ENCODE data around the gene SPAG4. TPM values are rescaled to one million over a fixed set of nuclear protein-coding genes. Genes with fewer than 3 reads are reported as not detected.
A peak's percentile ranks its signal among the peaks of the same experiment; 100 is the strongest.

Gene SPAG4
- total and polyA plus RNA-seq, 2 experiments from 2014 or later, result 2.7 to 2.9 TPM

DNA sequence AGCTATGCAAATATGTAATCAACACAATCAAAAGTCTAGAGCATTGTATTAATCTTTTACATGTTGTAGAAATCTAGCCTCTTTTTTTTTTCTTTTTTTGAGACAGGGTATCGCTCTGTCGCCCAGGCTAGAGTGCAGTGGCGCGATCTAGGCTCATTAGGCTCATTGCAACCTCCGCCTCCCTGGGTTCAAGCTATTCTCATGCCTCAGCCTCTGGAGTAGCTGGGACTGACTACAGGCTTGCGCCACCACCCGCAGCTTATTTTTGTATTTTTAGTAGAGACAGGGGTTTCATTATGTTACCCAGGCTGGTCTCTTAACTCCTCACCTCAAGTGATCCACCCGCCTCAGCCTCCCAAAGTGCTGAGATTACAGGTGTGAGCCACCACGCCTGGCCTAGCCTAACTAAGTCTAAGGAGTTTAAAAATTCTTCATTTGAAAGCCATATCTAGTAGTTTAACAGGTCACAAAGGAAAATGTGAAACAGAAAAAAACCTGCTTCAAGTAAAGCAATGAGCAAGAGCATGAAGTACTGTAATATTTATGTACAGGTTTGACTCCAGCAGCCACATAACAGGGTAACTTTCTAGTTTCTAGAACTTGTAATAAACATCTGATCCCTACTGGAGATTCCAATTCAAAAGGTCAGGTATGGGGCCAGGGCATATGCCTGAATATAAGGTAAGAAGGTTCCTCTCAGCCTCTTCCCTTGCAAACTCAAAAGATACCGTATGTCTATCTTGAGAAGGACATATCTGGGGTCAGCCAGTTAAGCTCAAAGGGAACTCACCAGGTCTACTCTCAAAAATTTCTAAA, 44.7 kb downstream of the SPAG4 start:
- H3K4me3 ChIP-seq, result peak overlapping the region; percentile 95; the same call in 1 of the 2 replicates
- Mint-ChIP-seq H3K36me3 (ENCODE audit: low read depth) (peaks cover 11% of the 10 kb centered on the region; the same call in 2 of the 3 replicates), H3K27me3 (ENCODE audit: insufficient read depth, low read depth, poor library complexity) (peaks cover 9% of the 10 kb centered on the region), H3K4me3 (peak overlapping the region; percentile 12; the same call in 1 of the 3 replicates), H3K9me3 (no peaks in the 10 kb centered on the region), H3K4me1 (peaks cover 41% of the 10 kb centered on the region; the same call in 2 of the 3 replicates), H3K27ac (no peak overlapping the region)
- no peaks in the 10 kb centered on the region for H3K27me3 ChIP-seq (ENCODE audit: insufficient read depth)
- peaks cover 80% of the 10 kb centered on the region for H4K20me1 ChIP-seq (replicated peaks; ENCODE audit: insufficient read depth)
- H3K36me3 ChIP-seq (ENCODE audit: insufficient read depth), result no peaks in the 10 kb centered on the region
- no peaks in the 10 kb centered on the region for H3F3A ChIP-seq (replicated peaks; ENCODE audit: low read depth)
- peaks cover 48% of the 10 kb centered on the region for H3K4me1 ChIP-seq (ENCODE audit: insufficient read depth)
- TF ChIP-seq POLR2AphosphoS5 (IDR thresholded peaks at IDR 0.05; ENCODE audit: low read depth) (no peak), CREB1 (CRISPR knock-in tag; IDR thresholded peaks at IDR 0.05; ENCODE audit: low read depth) (no peak), ZNF331 (CRISPR knock-in tag; IDR thresholded peaks at IDR 0.05; ENCODE audit: low read depth) (no peak)
- TF ChIP-seq, protein P1, sequence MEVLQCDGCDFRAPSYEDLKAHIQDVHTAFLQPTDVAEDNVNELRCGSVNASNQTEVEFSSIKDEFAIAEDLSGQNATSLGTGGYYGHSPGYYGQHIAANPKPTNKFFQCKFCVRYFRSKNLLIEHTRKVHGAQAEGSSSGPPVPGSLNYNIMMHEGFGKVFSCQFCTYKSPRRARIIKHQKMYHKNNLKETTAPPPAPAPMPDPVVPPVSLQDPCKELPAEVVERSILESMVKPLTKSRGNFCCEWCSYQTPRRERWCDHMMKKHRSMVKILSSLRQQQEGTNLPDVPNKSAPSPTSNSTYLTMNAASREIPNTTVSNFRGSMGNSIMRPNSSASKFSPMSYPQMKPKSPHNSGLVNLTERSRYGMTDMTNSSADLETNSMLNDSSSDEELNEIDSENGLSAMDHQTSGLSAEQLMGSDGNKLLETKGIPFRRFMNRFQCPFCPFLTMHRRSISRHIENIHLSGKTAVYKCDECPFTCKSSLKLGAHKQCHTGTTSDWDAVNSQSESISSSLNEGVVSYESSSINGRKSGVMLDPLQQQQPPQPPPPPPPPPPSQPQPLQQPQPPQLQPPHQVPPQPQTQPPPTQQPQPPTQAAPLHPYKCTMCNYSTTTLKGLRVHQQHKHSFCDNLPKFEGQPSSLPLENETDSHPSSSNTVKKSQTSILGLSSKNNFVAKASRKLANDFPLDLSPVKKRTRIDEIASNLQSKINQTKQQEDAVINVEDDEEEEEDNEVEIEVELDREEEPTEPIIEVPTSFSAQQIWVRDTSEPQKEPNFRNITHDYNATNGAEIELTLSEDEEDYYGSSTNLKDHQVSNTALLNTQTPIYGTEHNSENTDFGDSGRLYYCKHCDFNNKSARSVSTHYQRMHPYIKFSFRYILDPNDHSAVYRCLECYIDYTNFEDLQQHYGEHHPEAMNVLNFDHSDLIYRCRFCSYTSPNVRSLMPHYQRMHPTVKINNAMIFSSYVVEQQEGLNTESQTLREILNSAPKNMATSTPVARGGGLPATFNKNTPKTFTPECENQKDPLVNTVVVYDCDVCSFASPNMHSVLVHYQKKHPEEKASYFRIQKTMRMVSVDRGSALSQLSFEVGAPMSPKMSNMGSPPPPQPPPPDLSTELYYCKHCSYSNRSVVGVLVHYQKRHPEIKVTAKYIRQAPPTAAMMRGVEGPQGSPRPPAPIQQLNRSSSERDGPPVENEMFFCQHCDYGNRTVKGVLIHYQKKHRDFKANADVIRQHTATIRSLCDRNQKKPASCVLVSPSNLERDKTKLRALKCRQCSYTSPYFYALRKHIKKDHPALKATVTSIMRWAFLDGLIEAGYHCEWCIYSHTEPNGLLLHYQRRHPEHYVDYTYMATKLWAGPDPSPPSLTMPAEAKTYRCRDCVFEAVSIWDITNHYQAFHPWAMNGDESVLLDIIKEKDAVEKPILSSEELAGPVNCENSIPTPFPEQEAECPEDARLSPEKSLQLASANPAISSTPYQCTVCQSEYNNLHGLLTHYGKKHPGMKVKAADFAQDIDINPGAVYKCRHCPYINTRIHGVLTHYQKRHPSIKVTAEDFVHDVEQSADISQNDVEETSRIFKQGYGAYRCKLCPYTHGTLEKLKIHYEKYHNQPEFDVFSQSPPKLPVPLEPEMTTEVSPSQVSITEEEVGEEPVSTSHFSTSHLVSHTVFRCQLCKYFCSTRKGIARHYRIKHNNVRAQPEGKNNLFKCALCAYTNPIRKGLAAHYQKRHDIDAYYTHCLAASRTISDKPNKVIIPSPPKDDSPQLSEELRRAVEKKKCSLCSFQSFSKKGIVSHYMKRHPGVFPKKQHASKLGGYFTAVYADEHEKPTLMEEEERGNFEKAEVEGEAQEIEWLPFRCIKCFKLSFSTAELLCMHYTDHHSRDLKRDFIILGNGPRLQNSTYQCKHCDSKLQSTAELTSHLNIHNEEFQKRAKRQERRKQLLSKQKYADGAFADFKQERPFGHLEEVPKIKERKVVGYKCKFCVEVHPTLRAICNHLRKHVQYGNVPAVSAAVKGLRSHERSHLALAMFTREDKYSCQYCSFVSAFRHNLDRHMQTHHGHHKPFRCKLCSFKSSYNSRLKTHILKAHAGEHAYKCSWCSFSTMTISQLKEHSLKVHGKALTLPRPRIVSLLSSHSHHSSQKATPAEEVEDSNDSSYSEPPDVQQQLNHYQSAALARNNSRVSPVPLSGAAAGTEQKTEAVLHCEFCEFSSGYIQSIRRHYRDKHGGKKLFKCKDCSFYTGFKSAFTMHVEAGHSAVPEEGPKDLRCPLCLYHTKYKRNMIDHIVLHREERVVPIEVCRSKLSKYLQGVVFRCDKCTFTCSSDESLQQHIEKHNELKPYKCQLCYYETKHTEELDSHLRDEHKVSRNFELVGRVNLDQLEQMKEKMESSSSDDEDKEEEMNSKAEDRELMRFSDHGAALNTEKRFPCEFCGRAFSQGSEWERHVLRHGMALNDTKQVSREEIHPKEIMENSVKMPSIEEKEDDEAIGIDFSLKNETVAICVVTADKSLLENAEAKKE (CRISPR knock-in tag; IDR thresholded peaks at IDR 0.05), result no peak
- TF ChIP-seq, protein P2, sequence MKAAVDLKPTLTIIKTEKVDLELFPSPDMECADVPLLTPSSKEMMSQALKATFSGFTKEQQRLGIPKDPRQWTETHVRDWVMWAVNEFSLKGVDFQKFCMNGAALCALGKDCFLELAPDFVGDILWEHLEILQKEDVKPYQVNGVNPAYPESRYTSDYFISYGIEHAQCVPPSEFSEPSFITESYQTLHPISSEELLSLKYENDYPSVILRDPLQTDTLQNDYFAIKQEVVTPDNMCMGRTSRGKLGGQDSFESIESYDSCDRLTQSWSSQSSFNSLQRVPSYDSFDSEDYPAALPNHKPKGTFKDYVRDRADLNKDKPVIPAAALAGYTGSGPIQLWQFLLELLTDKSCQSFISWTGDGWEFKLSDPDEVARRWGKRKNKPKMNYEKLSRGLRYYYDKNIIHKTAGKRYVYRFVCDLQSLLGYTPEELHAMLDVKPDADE (IDR thresholded peaks at IDR 0.05), result no peak
- peaks cover 94% of the 10 kb centered on the region for H3K79me2 ChIP-seq (replicated peaks; ENCODE audit: insufficient read depth)
- H2AFZ ChIP-seq, result no peak overlapping the region
- peak overlapping the region; percentile 64; the same call in 1 of the 2 replicates for H3K27ac ChIP-seq (ENCODE audit: low read depth)
- no peaks in the 10 kb centered on the region for H3K9me2 ChIP-seq (ENCODE audit: insufficient read depth)
- DNase-seq (ENCODE audit: low spot score) (no peak), ATAC-seq (no peak)
- H3K4me2 ChIP-seq, result peak overlapping the region; percentile 94
